Upper lobe of left lung (tissue), 6 donors: Measurements from ENCODE around the gene KMT5B. TPM values are rescaled to one million over a fixed set of nuclear protein-coding genes. Genes with fewer than 3 reads are reported as not detected.
A peak's percentile ranks its signal among the peaks of the same experiment; 100 is the strongest.

Experiments
- ATAC-seq, 2 donors: fragments of 200-7000 bp; cut with Tn5 transposase; one replicate each; pipeline ENCODE4 v1.9.1; 2022; ENCODE audit warnings: mild to moderate bottlenecking in 2 of 2, moderate library complexity in 2 of 2; ENCODE audit not compliant: low FRiP score in 2 of 2
- DNase-seq, 2 donors: peaks; one replicate each; pipeline ENCODE4 v3.0.0-alpha.2; 2019 to 2020
- H3K27ac ChIP-seq, 4 donors: fragments of 200-600 bp; sonication (generic); one replicate each; pipeline ENCODE4 v1.5.1; 2016 to 2019
- H3K27me3 ChIP-seq, 4 donors: fragments of 200-600 bp; sonication (generic); one replicate each; pipeline ENCODE4 v1.5.1; 2017 to 2019
- H3K36me3 ChIP-seq, 4 donors: fragments of 200-600 bp; sonication (generic); one replicate each; pipeline ENCODE4 v1.5.1; 2016 to 2019
- H3K4me1 ChIP-seq, 4 donors: fragments of 200-600 bp; sonication (generic); one replicate each; pipeline ENCODE4 v1.5.1; 2018 to 2019
- H3K4me3 ChIP-seq, 4 donors: fragments of 200-600 bp; sonication (generic); one replicate each; pipeline ENCODE4 v1.5.1; 2017 to 2019; ENCODE audit warnings: mild to moderate bottlenecking in 2 of 4, moderate library complexity in 1 of 4
- H3K9me3 ChIP-seq, 4 donors: fragments of 200-600 bp; sonication (generic); one replicate each; pipeline ENCODE4 v1.5.1; 2018 to 2019
- EP300 ChIP-seq, 4 donors: sonication (generic); formaldehyde crosslinking; IDR thresholded peaks; one replicate each; pipeline ENCODE4 v1.5.1; 2017; ENCODE audit warnings: antibody characterized with exemption in 4 of 4, control low read depth in 2 of 4
- POLR2A ChIP-seq, 4 donors: fragments of 450-650 bp; IDR thresholded peaks; one replicate each; pipeline ENCODE4 v1.5.1; 2016 to 2017; ENCODE audit warnings: antibody characterized with exemption in 4 of 4, mild to moderate bottlenecking in 2 of 4
- POLR2AphosphoS5 ChIP-seq, 2 donors: sonication (generic); formaldehyde crosslinking; IDR thresholded peaks; one replicate each; pipeline ENCODE4 v1.5.1; 2017; ENCODE audit warnings: antibody characterized with exemption in 2 of 2
- WGBS, 2 donors: methylation state at CpG; one replicate each; pipeline ENCODE4 v1.1.5; 2017 to 2018; 5-methylcytosine and 5-hydroxymethylcytosine counted together
- total RNA-seq, 6 donors: library from RNA; depleted of rRNA in 4 of 6; stranded (reverse); fragments of >200 nt in 4 of 6; gene quantifications; one replicate each; pipeline versions ENCODE4 v1.1.0 to v1.2.1, GENCODE V29; 2016 to 2021
- TF ChIP-seq, protein P1 (sequence below), 6 experiments: fragments of 450-650 bp in 4 of 6; fragments of 200-600 bp in 2 of 6; sonication (generic) in 2 of 6; IDR thresholded peaks; one replicate each; pipeline ENCODE4 v1.5.1; 2016 to 2019; ENCODE audit warnings: antibody characterized with exemption in 6 of 6
- donor health status: DM: no; HTN: no; CAD: no; lungs with moderate emphysema.
- donor health status: DM: no; HTN: yes; CAD: no; lungs with severe emphysema.

The KMT5B gene
- total RNA-seq, 6 donors from 2014 or later, result 19.3 to 61.2 (median 41.0) TPM

GRCh38 chr11:68196219-68196618 is 16.9 kb downstream of the KMT5B start:
- Histone ChIP-seq H3K4me1 (peaks cover 23 to 43% (median 36%) of the 10 kb centered on the region in 4 donors), H3K27me3 (no peaks in the 10 kb centered on the region), H3K9me3 (no peaks in the 10 kb centered on the region), H3K27ac (no peak overlapping the region), H3K36me3 (no peaks in the 10 kb centered on the region), H3K4me3 (no peak overlapping the region)
- no peak for TF ChIP-seq EP300 (IDR thresholded peaks at IDR 0.05)
- TF ChIP-seq, protein P1, sequence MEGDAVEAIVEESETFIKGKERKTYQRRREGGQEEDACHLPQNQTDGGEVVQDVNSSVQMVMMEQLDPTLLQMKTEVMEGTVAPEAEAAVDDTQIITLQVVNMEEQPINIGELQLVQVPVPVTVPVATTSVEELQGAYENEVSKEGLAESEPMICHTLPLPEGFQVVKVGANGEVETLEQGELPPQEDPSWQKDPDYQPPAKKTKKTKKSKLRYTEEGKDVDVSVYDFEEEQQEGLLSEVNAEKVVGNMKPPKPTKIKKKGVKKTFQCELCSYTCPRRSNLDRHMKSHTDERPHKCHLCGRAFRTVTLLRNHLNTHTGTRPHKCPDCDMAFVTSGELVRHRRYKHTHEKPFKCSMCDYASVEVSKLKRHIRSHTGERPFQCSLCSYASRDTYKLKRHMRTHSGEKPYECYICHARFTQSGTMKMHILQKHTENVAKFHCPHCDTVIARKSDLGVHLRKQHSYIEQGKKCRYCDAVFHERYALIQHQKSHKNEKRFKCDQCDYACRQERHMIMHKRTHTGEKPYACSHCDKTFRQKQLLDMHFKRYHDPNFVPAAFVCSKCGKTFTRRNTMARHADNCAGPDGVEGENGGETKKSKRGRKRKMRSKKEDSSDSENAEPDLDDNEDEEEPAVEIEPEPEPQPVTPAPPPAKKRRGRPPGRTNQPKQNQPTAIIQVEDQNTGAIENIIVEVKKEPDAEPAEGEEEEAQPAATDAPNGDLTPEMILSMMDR (IDR thresholded peaks at IDR 0.05), result no peak
- no peak for TF ChIP-seq POLR2A (IDR thresholded peaks at IDR 0.05)
- TF ChIP-seq POLR2AphosphoS5 (IDR thresholded peaks at IDR 0.05), result no peak
- ATAC-seq (no peak), DNase-seq (no peak)

DNA sequence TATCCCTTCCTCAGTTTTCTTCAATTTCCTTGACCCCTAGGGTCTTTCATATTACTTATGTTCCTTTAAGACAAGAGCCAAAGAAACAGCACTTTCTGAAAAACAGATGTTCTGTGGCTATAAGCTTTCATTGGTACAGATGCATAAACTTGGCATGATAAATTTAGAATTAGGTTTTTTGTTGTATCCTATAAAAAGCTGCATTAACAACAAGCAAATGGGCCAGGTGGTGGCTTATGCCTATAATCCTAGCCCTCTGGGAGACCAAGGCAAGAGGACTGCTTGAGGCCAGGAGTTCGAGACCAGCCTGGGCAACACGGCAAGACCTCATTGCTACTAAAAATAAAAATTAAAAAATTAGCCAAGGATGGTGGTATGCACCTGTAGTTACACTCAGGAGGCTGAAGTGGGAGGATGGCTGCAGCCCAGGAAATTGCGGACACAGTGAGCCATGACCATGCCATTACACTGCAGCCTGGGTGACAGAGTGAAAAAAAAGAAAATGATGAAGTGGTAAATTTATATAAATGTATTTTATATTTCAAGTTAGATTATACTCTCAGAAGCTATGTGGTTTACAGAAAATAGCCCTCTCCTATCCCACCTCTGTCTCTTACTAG is 18.3 kb downstream of the KMT5B start:
- TF ChIP-seq EP300 (IDR thresholded peaks at IDR 0.05), result no peak
- no peak for TF ChIP-seq POLR2AphosphoS5 (IDR thresholded peaks at IDR 0.05)
- TF ChIP-seq, protein P1 (IDR thresholded peaks at IDR 0.05), result no peak
- no peak for TF ChIP-seq POLR2A (IDR thresholded peaks at IDR 0.05)
- no peak overlapping the region for H3K27ac ChIP-seq
- no peaks in the 10 kb centered on the region for H3K27me3 ChIP-seq
- DNase-seq (no peak), ATAC-seq (no peak)
- WGBS, 2 donors, result 84 to 88% methylated on average over 3 of the region's 3 CpGs
- H3K4me1 ChIP-seq, result peaks cover 20 to 46% (median 31%) of the 10 kb centered on the region in 4 donors
- H3K36me3 ChIP-seq, result no peaks in the 10 kb centered on the region
- no peaks in the 10 kb centered on the region for H3K9me3 ChIP-seq
- H3K4me3 ChIP-seq, result no peak overlapping the region

GRCh38 chr11:68193018-68193417 is 20.1 kb downstream of the KMT5B start:
- Histone ChIP-seq H3K36me3 (no peaks in the 10 kb centered on the region), H3K9me3 (no peaks in the 10 kb centered on the region), H3K27me3 (no peaks in the 10 kb centered on the region), H3K27ac (no peak overlapping the region), H3K4me1 (peaks cover 22 to 43% (median 30%) of the 10 kb centered on the region in 4 donors), H3K4me3 (no peak overlapping the region)
- WGBS, 2 donors, result 70 to 72% methylated on average over 5 of the region's 5 CpGs
- DNase-seq (no peak), ATAC-seq (no peak)
- TF ChIP-seq, protein P1 (IDR thresholded peaks at IDR 0.05), result no peak
- TF ChIP-seq POLR2AphosphoS5 (IDR thresholded peaks at IDR 0.05) (no peak), POLR2A (IDR thresholded peaks at IDR 0.05) (no peak), EP300 (IDR thresholded peaks at IDR 0.05) (no peak)

- Histone ChIP-seq H3K4me1 (peaks cover 22 to 47% (median 30%) of the 10 kb centered on the region in 4 donors), H3K27ac (peak overlapping the region in 1 of 4 donors; percentile 44), H3K9me3 (no peaks in the 10 kb centered on the region), H3K36me3 (no peaks in the 10 kb centered on the region), H3K27me3 (no peaks in the 10 kb centered on the region), H3K4me3 (no peak overlapping the region)
- peak in 1 of 2 donors; percentile 76 for ATAC-seq
- no peak for DNase-seq
- no peak for TF ChIP-seq POLR2AphosphoS5 (IDR thresholded peaks at IDR 0.05)
- WGBS, 2 donors, result 75 to 84% methylated on average over 5 of the region's 5 CpGs
Observed at GRCh38 chr11:68191661-68192579, 21.2 kb downstream of the KMT5B start.

- no peak for TF ChIP-seq EP300 (IDR thresholded peaks at IDR 0.05)
- TF ChIP-seq POLR2AphosphoS5 (IDR thresholded peaks at IDR 0.05), result no peak
- TF ChIP-seq POLR2A (IDR thresholded peaks at IDR 0.05), result no peak
- TF ChIP-seq, protein P1 (IDR thresholded peaks at IDR 0.05), result no peak
- DNase-seq (no peak), ATAC-seq (no peak)
- no peaks in the 10 kb centered on the region for H3K9me3 ChIP-seq
- H3K36me3 ChIP-seq, result peaks cover 5 to 11% (median 10%) of the 10 kb centered on the region in 4 donors
- H3K27ac ChIP-seq, result no peak overlapping the region
- H3K27me3 ChIP-seq, result no peaks in the 10 kb centered on the region
- peaks cover 21 to 45% (median 28%) of the 10 kb centered on the region in 4 donors for H3K4me1 ChIP-seq
- 84 to 90% methylated on average over 3 of the region's 3 CpGs for WGBS, 2 donors
- H3K4me3 ChIP-seq, result no peak overlapping the region
Observed at GRCh38 chr11:68189888-68190287, 23.2 kb downstream of the KMT5B start.
